Hepatocyte (in vitro differentiated cells): ENCODE results near the gene FAM193A. TPM values are rescaled to one million over a fixed set of nuclear protein-coding genes. Genes with fewer than 3 reads are reported as not detected.

Experiments used
- DNase-seq: peaks from one replicate; pipeline ENCODE4 v3.0.0-alpha.2; 2016; ENCODE audit warnings: low spot score
- H2AFZ ChIP-seq: fragments of 200-600 bp; sonication (generic); 2 replicates; pipeline ENCODE4 v1.6.0; 2016; ENCODE audit warnings: antibody characterized with exemption, mild to moderate bottlenecking
- H3K27ac ChIP-seq: fragments of 200-600 bp; sonication (generic); 2 replicates; pipeline ENCODE4 v1.5.1; 2016; ENCODE audit warnings: mild to moderate bottlenecking
- H3K27me3 ChIP-seq: fragments of 200-600 bp; sonication (generic); 2 replicates; pipeline ENCODE4 v1.6.1; 2016
- H3K36me3 ChIP-seq: fragments of 200-600 bp; sonication (generic); replicated peaks from 2 replicates; pipeline ENCODE4 v1.5.1; 2016; ENCODE audit warnings: low read depth; ENCODE audit not compliant: insufficient read depth
- H3K4me1 ChIP-seq: fragments of 200-600 bp; sonication (generic); 2 replicates; pipeline ENCODE4 v1.5.1; 2016; ENCODE audit warnings: mild to moderate bottlenecking, moderate library complexity; ENCODE audit not compliant: insufficient read depth
- H3K4me2 ChIP-seq: fragments of 200-600 bp; sonication (generic); 2 replicates; pipeline ENCODE4 v1.6.0; 2016
- H3K4me3 ChIP-seq: fragments of 200-600 bp; sonication (generic); 2 replicates; pipeline ENCODE4 v1.5.1; 2016; ENCODE audit warnings: mild to moderate bottlenecking
- H3K79me2 ChIP-seq: fragments of 200-600 bp; sonication (generic); 2 replicates; pipeline ENCODE4 v1.6.0; 2017; ENCODE audit warnings: mild to moderate bottlenecking
- H3K9me2 ChIP-seq: fragments of 200-600 bp; sonication (generic); replicated peaks from 2 replicates; pipeline ENCODE4 v1.6.0; 2017; ENCODE audit warnings: mild to moderate bottlenecking; ENCODE audit not compliant: insufficient read depth
- H3K9me3 ChIP-seq: fragments of 200-600 bp; sonication (generic); 2 replicates; pipeline ENCODE4 v1.5.1; 2016; ENCODE audit warnings: low read depth, mild to moderate bottlenecking
- H4K20me1 ChIP-seq: fragments of 200-600 bp; sonication (generic); 2 replicates; pipeline ENCODE4 v1.6.0; 2016; ENCODE audit warnings: mild to moderate bottlenecking; ENCODE audit not compliant: insufficient read depth, poor library complexity, severe bottlenecking
- EZH2 ChIP-seq: fragments of 200-600 bp; sonication (generic); IDR thresholded peaks from 2 replicates; pipeline ENCODE4 v1.6.1; 2016; ENCODE audit warnings: antibody characterized with exemption, mild to moderate bottlenecking, borderline replicate concordance
- EZH2phosphoT487 ChIP-seq: fragments of 200-600 bp; sonication (generic); IDR thresholded peaks from one replicate; pipeline ENCODE4 v1.6.1; 2018; ENCODE audit warnings: antibody characterized with exemption, mild to moderate bottlenecking, low read depth, moderate library complexity; ENCODE audit not compliant: unreplicated experiment, severe bottlenecking
- WGBS: methylation state at CpG from one replicate; pipeline ENCODE4 v1.1.6; 2016; ENCODE audit warnings: low lambda C conversion rate; ENCODE audit errors: missing lambda C conversion rate; 5-methylcytosine and 5-hydroxymethylcytosine counted together
- polyA plus RNA-seq: library from polyadenylated mRNA; unstranded; fragments of >200 nt; fragmentation: Nextera tagmentation; extraction: Ambion mirVana; gene quantifications from 2 replicates; pipeline ENCODE4 v1.2.1, GENCODE V29; 2016
- total RNA-seq: library from RNA; depleted of rRNA; stranded (reverse); fragments of >200 nt; gene quantifications from 2 replicates; pipeline ENCODE4 v1.2.3, GENCODE V29; 2014
- TF ChIP-seq, protein P1 (sequence below): fragments of 200-600 bp; sonication (generic); IDR thresholded peaks from 2 replicates; pipeline ENCODE4 v1.5.1; 2016; ENCODE audit warnings: antibody characterized with exemption, mild to moderate bottlenecking; ENCODE audit not compliant: poor library complexity

FAM193A gene
- total and polyA plus RNA-seq, 2 experiments from 2014 or later, result 11.4 to 15.8 TPM

- DNase-seq, result no peak
- Histone ChIP-seq H3K4me1 (peaks cover 23% of the 10 kb centered on the region), H3K9me3 (no peaks in the 10 kb centered on the region), H3K4me3 (no peak overlapping the region), H3K27ac (no peak overlapping the region), H3K9me2 (no peaks in the 10 kb centered on the region), H3K4me2 (no peak overlapping the region), H2AFZ (no peak overlapping the region), H3K27me3 (no peaks in the 10 kb centered on the region), H3K79me2 (peaks cover 100% of the 10 kb centered on the region), H3K36me3 (no peaks in the 10 kb centered on the region), H4K20me1 (peaks cover 98% of the 10 kb centered on the region)
- TF ChIP-seq, protein P1, sequence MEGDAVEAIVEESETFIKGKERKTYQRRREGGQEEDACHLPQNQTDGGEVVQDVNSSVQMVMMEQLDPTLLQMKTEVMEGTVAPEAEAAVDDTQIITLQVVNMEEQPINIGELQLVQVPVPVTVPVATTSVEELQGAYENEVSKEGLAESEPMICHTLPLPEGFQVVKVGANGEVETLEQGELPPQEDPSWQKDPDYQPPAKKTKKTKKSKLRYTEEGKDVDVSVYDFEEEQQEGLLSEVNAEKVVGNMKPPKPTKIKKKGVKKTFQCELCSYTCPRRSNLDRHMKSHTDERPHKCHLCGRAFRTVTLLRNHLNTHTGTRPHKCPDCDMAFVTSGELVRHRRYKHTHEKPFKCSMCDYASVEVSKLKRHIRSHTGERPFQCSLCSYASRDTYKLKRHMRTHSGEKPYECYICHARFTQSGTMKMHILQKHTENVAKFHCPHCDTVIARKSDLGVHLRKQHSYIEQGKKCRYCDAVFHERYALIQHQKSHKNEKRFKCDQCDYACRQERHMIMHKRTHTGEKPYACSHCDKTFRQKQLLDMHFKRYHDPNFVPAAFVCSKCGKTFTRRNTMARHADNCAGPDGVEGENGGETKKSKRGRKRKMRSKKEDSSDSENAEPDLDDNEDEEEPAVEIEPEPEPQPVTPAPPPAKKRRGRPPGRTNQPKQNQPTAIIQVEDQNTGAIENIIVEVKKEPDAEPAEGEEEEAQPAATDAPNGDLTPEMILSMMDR, result no peak
- TF ChIP-seq EZH2phosphoT487, result no peak
- TF ChIP-seq EZH2, result no peak
- WGBS, result 91% methylated on average over 6 of the region's 6 CpGs
These were observed 56.1 kb downstream of the FAM193A start for GRCh38 chr4:2592572-2592971.

- TF ChIP-seq, protein P1, result no peak
- no peak for TF ChIP-seq EZH2
- no peak for TF ChIP-seq EZH2phosphoT487
- Histone ChIP-seq H3K4me2 (no peak overlapping the region), H3K4me3 (no peak overlapping the region), H3K27me3 (no peaks in the 10 kb centered on the region), H3K9me2 (no peaks in the 10 kb centered on the region), H2AFZ (no peak overlapping the region), H3K4me1 (peaks cover 23% of the 10 kb centered on the region), H4K20me1 (peaks cover 98% of the 10 kb centered on the region), H3K79me2 (peaks cover 100% of the 10 kb centered on the region), H3K27ac (no peak overlapping the region), H3K36me3 (no peaks in the 10 kb centered on the region), H3K9me3 (no peaks in the 10 kb centered on the region)
- DNase-seq, result no peak
- WGBS, result 80% methylated on average over 5 of the region's 5 CpGs
These were observed 56.6 kb downstream of the FAM193A start for GRCh38 chr4:2593003-2593402.

DNA sequence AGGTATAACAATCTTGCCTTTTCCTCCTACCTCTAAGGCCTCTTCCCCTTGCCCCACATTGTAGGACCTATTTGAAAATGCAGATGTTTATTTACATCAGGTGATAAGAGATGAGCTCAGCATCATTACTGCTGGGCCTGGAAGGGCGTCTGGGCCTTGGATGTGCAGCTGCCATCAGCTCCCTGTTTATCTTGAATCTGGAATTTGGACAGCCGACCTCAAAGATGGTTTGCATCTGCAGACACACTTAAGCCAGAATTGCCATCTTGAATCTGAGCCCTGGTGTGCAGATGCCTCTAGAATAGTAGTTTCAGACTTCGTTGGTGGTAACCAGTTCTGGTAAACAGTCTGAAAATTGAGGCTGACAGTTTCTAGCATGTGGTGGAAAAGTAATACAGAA, 59.0 kb downstream of the FAM193A start:
- H3K27me3 ChIP-seq, result no peaks in the 10 kb centered on the region
- no peak overlapping the region for H3K4me3 ChIP-seq
- H3K79me2 ChIP-seq, result peaks cover 100% of the 10 kb centered on the region
- no peaks in the 10 kb centered on the region for H3K9me3 ChIP-seq
- H3K36me3 ChIP-seq, result no peaks in the 10 kb centered on the region
- peaks cover 38% of the 10 kb centered on the region for H3K4me1 ChIP-seq
- H3K27ac ChIP-seq, result peak overlapping the region; percentile 33
- TF ChIP-seq EZH2 (no peak), EZH2phosphoT487 (no peak)
- TF ChIP-seq, protein P1, result no peak
- peak overlapping the region; percentile 3 for H3K4me2 ChIP-seq
- no peaks in the 10 kb centered on the region for H3K9me2 ChIP-seq
- no peak for DNase-seq
- H2AFZ ChIP-seq, result no peak overlapping the region
- H4K20me1 ChIP-seq, result peaks cover 98% of the 10 kb centered on the region
- WGBS, result 20% methylated on average over 3 of the region's 3 CpGs
